Esophagus muscularis mucosa (tissue), 4 donors: Measurements from ENCODE around the gene GEN1. TPM values are rescaled to one million over a fixed set of nuclear protein-coding genes. Genes with fewer than 3 reads are reported as not detected.
A peak's percentile ranks its signal among the peaks of the same experiment; 100 is the strongest.

Experiments
- DNase-seq: peaks from one replicate; pipeline ENCODE4 v3.0.0-alpha.2; 2017; ENCODE audit errors: extremely low spot score
- H3K27ac ChIP-seq, 4 donors: fragments of 200-600 bp; sonication (generic); replicated peaks in 1 of 4; 1 replicate in 3 of 4; 2 replicates in 1 of 4; pipeline ENCODE4 v1.5.1; 2016 to 2019; ENCODE audit warnings: mild to moderate bottlenecking in 1 of 4
- H3K27me3 ChIP-seq, 4 donors: fragments of 200-600 bp; sonication (generic); one replicate each; pipeline versions ENCODE4 v1.5.1 to v1.6.0; 2016 to 2019
- H3K36me3 ChIP-seq, 4 donors: fragments of 200-600 bp; sonication (generic); one replicate each; pipeline ENCODE4 v1.5.1; 2016 to 2019
- H3K4me1 ChIP-seq, 4 donors: fragments of 200-600 bp; sonication (generic); one replicate each; pipeline ENCODE4 v1.5.1; 2016 to 2019
- H3K4me3 ChIP-seq, 4 donors: fragments of 200-600 bp; sonication (generic); 1 replicate in 2 of 4; 2 replicates in 2 of 4; pipeline ENCODE4 v1.5.1; 2016 to 2019; ENCODE audit warnings: mild to moderate bottlenecking in 4 of 4, moderate library complexity in 1 of 4
- H3K9me3 ChIP-seq, 4 donors: fragments of 200-600 bp; sonication (generic); 1 replicate in 3 of 4; 2 replicates in 1 of 4; pipeline ENCODE4 v1.5.1; 2016 to 2019
- EP300 ChIP-seq: sonication (generic); formaldehyde crosslinking; IDR thresholded peaks from one replicate; pipeline ENCODE4 v1.6.1; 2017; ENCODE audit warnings: antibody characterized with exemption
- POLR2A ChIP-seq: fragments of 450-650 bp; IDR thresholded peaks from one replicate; pipeline ENCODE4 v1.6.1; 2017; ENCODE audit warnings: antibody characterized with exemption, moderate library complexity, mild to moderate bottlenecking, low read depth
- POLR2AphosphoS5 ChIP-seq, 2 donors: sonication (generic); formaldehyde crosslinking; IDR thresholded peaks; one replicate each; pipeline ENCODE4 v1.6.1; 2017; ENCODE audit warnings: antibody characterized with exemption in 2 of 2
- WGBS: methylation state at CpG from one replicate; pipeline ENCODE4 v1.1.5; 2018; 5-methylcytosine and 5-hydroxymethylcytosine counted together
- intact Hi-C: fragments of 100-400 bp; cut with DNase I; formaldehyde crosslinking; loops from one replicate; pipeline ENCODE4 v1.15.1; 2023
- total RNA-seq, 4 donors: library from RNA; depleted of rRNA; stranded (reverse); fragments of >200 nt; gene quantifications; one replicate each; pipeline versions ENCODE4 v1.1.0 to v1.2.1, GENCODE V29; 2016
- TF ChIP-seq, protein P1 (sequence below), 3 experiments: fragments of 200-600 bp in 2 of 3; fragments of 450-650 bp in 1 of 3; sonication (generic) in 2 of 3; IDR thresholded peaks; one replicate each; pipeline ENCODE4 v1.5.1; 2017 to 2019; ENCODE audit warnings: antibody characterized with exemption in 3 of 3, mild to moderate bottlenecking in 2 of 3, moderate library complexity in 1 of 3

The GEN1 gene
- total RNA-seq, 4 donors from 2014 or later: 1.2 to 7.3 (median 3.2) TPM

- no peak overlapping the region for H3K4me3 ChIP-seq
- intact Hi-C loops: no loop called here
- DNase-seq: no peak
- peak overlapping the region in 2 of 4 donors; percentile 5 to 17 for H3K27ac ChIP-seq
- 74% methylated on average over 5 of the region's 5 CpGs for WGBS
- H3K27me3 ChIP-seq: no peaks in the 10 kb centered on the region
- no peaks in the 10 kb centered on the region for H3K9me3 ChIP-seq
- no peaks in the 10 kb centered on the region for H3K36me3 ChIP-seq
- no peaks in the 10 kb centered on the region for H3K4me1 ChIP-seq
- TF ChIP-seq POLR2A (no peak), POLR2AphosphoS5 (IDR thresholded peaks at IDR 0.05) (no peak)
Observed at GRCh38 chr2:17813010-17813741, 59.2 kb downstream of the GEN1 start.

GRCh38 chr2:17813742-17814473, 60.0 kb downstream of the GEN1 start:
- Histone ChIP-seq H3K4me1 (no peaks in the 10 kb centered on the region), H3K36me3 (no peaks in the 10 kb centered on the region), H3K27me3 (no peaks in the 10 kb centered on the region), H3K27ac (peak overlapping the region in 1 of 4 donors; percentile 17), H3K9me3 (no peaks in the 10 kb centered on the region), H3K4me3 (no peak overlapping the region)
- TF ChIP-seq POLR2AphosphoS5 (IDR thresholded peaks at IDR 0.05): no peak
- intact Hi-C loops: no loop called here
- no peak for DNase-seq
- WGBS: 71% methylated on average over 5 of the region's 5 CpGs

GRCh38 chr2:17814601-17815000, 60.7 kb downstream of the GEN1 start:
- no peak for DNase-seq
- Histone ChIP-seq H3K36me3 (no peaks in the 10 kb centered on the region), H3K4me3 (no peak overlapping the region), H3K4me1 (no peaks in the 10 kb centered on the region), H3K27ac (no peak overlapping the region), H3K9me3 (no peaks in the 10 kb centered on the region), H3K27me3 (no peaks in the 10 kb centered on the region)
- TF ChIP-seq POLR2AphosphoS5 (IDR thresholded peaks at IDR 0.05) (no peak), EP300 (no peak), POLR2A (no peak)
- TF ChIP-seq, protein P1, sequence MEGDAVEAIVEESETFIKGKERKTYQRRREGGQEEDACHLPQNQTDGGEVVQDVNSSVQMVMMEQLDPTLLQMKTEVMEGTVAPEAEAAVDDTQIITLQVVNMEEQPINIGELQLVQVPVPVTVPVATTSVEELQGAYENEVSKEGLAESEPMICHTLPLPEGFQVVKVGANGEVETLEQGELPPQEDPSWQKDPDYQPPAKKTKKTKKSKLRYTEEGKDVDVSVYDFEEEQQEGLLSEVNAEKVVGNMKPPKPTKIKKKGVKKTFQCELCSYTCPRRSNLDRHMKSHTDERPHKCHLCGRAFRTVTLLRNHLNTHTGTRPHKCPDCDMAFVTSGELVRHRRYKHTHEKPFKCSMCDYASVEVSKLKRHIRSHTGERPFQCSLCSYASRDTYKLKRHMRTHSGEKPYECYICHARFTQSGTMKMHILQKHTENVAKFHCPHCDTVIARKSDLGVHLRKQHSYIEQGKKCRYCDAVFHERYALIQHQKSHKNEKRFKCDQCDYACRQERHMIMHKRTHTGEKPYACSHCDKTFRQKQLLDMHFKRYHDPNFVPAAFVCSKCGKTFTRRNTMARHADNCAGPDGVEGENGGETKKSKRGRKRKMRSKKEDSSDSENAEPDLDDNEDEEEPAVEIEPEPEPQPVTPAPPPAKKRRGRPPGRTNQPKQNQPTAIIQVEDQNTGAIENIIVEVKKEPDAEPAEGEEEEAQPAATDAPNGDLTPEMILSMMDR (IDR thresholded peaks at IDR 0.05): no peak
- intact Hi-C loops: no loop called here
- 100% methylated on average over 1 of the region's 1 CpG for WGBS

DNA sequence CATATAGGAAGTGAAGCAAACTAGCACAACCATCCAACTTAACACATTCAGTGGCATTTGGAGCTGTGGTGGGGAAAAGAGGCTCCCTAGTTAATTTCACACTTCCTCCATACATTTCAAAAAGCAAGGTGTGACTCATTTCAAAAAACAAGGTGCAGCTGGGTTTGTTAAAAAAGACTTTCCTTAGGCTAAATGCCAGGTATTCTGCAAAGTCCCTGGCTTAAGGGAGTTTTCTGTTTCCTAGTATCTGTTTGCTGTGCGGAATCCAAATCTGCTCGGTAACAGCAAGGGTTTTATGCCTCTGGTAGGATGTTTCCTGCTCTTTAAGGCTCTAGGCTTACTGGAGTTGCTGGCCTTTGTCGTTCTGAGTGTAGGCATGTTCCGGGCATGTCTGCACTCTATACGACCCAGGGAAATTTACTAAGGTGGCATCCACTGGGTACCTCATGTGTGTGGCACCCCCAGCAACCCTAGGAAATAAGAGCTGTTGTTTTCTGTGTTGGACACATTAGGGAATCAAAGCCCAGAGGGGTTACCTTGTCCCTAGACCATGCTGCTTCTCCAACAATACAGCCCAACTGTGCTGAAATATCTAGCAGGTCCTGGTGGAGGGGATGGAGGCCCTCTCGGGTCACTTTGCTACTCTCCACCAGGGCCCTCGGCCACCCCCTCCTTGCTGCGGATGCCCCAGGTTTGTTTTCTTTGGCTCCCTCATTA, 61.7 kb downstream of the GEN1 start:
- TF ChIP-seq EP300 (no peak), POLR2A (no peak), POLR2AphosphoS5 (IDR thresholded peaks at IDR 0.05) (no peak)
- TF ChIP-seq, protein P1 (IDR thresholded peaks at IDR 0.05): no peak
- H3K4me1 ChIP-seq: peaks cover 0 to 2% (median 0%) of the 10 kb centered on the region in 4 donors
- H3K27me3 ChIP-seq: no peaks in the 10 kb centered on the region
- no peak overlapping the region for H3K4me3 ChIP-seq
- no peak for DNase-seq
- H3K27ac ChIP-seq: no peak overlapping the region
- H3K9me3 ChIP-seq: no peaks in the 10 kb centered on the region
- WGBS: 77% methylated on average over 8 of the region's 8 CpGs
- intact Hi-C loops: no loop called here
- H3K36me3 ChIP-seq: no peaks in the 10 kb centered on the region

GRCh38 chr2:17816396-17817245, 62.7 kb downstream of the GEN1 start, which contains the start of gene MSGN1:
Gene MSGN1 (plus strand): TSS chr2:17816460. CDS start chr2:17816519, 59 bp downstream.
- Histone ChIP-seq H3K27ac (no peak within 1 kb of the TSS), H3K9me3 (no peaks in the 10 kb centered on the region), H3K4me3 (no peak within 1 kb of the TSS), H3K27me3 (no peaks in the 10 kb centered on the region), H3K36me3 (no peaks in the 10 kb centered on the region), H3K4me1 (peaks cover 7 to 12% (median 9%) of the 10 kb centered on the region in 4 donors)
- TF ChIP-seq, protein P1 (IDR thresholded peaks at IDR 0.05): no peak
- no peak for DNase-seq
- WGBS: 91% methylated on average over 23 of the region's 26 CpGs
- intact Hi-C loops: no loop called here
